GM11168 (cell line): ENCODE data around the gene AHDC1.

Experiments used
- in situ Hi-C: fragments of 300-500 bp; cut with MboI; formaldehyde crosslinking; loops from one replicate; pipeline ENCODE4 v1.12.0; 2022; ENCODE audit warnings: low sequenced_read_pairs; ENCODE audit not compliant: unreplicated experiment

Gene AHDC1

GRCh38 chr1:27569088-27569460, 34.9 kb downstream of the AHDC1 start:
- in situ Hi-C loops: no loop called here

GRCh38 chr1:27568300-27569087, 35.5 kb downstream of the AHDC1 start:
- in situ Hi-C loops: no loop called here

GRCh38 chr1:27567971-27568299, 36.0 kb downstream of the AHDC1 start:
- in situ Hi-C loops: no loop called here

GRCh38 chr1:27567146-27567526, 36.8 kb downstream of the AHDC1 start:
- in situ Hi-C loops: no loop called here

- in situ Hi-C loops: no loop called here
Observed at GRCh38 chr1:27566462-27567145, 37.3 kb downstream of the AHDC1 start.

- in situ Hi-C loops: no loop called here
Observed at GRCh38 chr1:27564710-27565649, 39.0 kb downstream of the AHDC1 start.

GRCh38 chr1:27563591-27564471, 40.1 kb downstream of the AHDC1 start:
- in situ Hi-C loops: no loop called here

GRCh38 chr1:27563341-27563590, 40.7 kb downstream of the AHDC1 start:
- in situ Hi-C loops: no loop called here

- in situ Hi-C loops: no loop called here
Observed at GRCh38 chr1:27562534-27563340, 41.2 kb downstream of the AHDC1 start.

- in situ Hi-C loops: no loop called here
Observed at GRCh38 chr1:27562021-27562420, 41.9 kb downstream of the AHDC1 start.

- in situ Hi-C loops: no loop called here
Observed at GRCh38 chr1:27561124-27561899, 42.6 kb downstream of the AHDC1 start.

- in situ Hi-C loops: no loop called here
Observed at GRCh38 chr1:27560268-27561123, 43.4 kb downstream of the AHDC1 start.

GRCh38 chr1:27559466-27560030, 44.4 kb downstream of the AHDC1 start:
- in situ Hi-C loops: no loop called here

- in situ Hi-C loops: no loop called here
Observed at GRCh38 chr1:27557596-27558340, 46.2 kb downstream of the AHDC1 start.

GRCh38 chr1:27556781-27557595, 47.0 kb downstream of the AHDC1 start:
- in situ Hi-C loops: no loop called here

- in situ Hi-C loops: no loop called here
Observed at GRCh38 chr1:27556435-27556780, 47.5 kb downstream of the AHDC1 start.
